ENCODE data around the gene RPS10. TPM values are rescaled to one million over a fixed set of nuclear protein-coding genes. Genes with fewer than 3 reads are reported as not detected.
"Not testable (repeated sequence)": the region's sequence is repeated elsewhere in the genome, so short reads cannot be mapped to it uniquely, and the experiment has no call there.

The RPS10 gene
- total RNA-seq, 3 donors from 2014 or later = 2,110 to 2,267 (median 2,151) TPM

DNA sequence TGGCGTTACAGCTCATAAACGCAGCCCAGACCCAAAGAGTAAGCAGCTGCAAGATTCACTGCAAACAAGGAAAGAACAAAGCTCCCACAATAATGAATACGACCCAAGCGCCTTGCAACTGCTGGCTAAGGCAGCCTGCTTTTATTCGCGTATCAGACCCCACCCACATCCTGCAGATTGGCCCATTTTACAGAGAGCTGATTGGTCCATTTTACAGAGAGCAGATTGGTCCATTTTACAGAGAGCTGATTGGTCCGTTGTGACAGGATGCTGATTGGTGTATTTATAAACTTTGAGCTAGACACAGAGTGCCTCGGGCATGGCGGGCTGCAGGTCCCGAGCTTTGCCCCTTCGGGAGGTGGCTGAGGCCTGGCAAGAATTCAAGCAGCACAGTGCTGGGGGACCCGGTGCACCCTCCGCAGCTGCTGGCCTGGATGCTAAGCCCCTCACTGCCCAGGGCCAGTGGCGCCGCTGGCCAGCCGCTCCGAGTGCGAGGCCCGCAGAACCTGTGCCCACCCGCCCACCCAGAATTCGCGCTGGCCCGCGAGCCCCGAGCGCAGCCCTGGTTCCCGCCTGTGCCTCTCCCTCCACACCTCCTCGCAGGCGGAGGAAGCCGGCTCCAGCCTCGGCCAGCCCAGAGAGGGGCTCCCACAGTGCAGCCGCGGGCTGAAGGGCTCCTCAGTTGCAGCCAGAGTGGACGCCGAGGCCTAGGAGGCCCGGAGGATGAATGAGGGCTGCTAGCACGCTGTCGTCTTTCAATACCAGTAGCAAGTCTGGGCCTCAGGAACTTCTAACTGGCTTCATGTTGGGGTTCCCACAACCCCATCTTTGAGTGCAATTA lies 11.2 kb upstream of the RPS10 start:
- Mint-ChIP-seq H3K9me3 (no peaks in the 10 kb centered on the region), H3K36me3 (ENCODE audit: insufficient read depth) (no peaks in the 10 kb centered on the region), H3K27me3 (ENCODE audit: low read depth) (no peaks in the 10 kb centered on the region), H3K4me3 (no peak overlapping the region), H3K4me1 (ENCODE audit: low read depth) (no peaks in the 10 kb centered on the region)
- ATAC-seq (no peak), DNase-seq (no peak)

DNA sequence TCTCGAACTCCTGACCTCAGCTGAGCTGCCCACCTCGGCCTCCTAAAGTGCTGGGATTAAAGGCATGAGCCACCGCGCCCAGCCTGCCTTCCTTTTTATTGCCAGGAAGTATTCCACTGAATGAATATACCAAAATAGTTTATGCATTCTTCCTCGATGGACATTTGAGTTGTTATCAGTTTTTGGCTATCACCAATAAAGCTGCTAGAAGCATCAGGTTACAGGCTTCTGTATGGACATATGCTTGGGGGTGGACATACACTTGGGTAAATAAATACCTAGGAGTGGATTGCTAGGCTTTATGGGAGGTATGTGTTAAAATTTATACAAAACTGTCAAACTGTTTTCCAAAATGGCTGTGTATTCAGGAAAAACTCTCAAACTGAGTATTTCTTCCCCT lies 10.0 kb upstream of the RPS10 start:
- no peak for ATAC-seq
- no peaks in the 10 kb centered on the region for H3K36me3 Mint-ChIP-seq (ENCODE audit: insufficient read depth)
- H3K9me3 Mint-ChIP-seq = no peaks in the 10 kb centered on the region
- no peaks in the 10 kb centered on the region for H3K4me1 Mint-ChIP-seq (ENCODE audit: low read depth)
- no peaks in the 10 kb centered on the region for H3K27me3 Mint-ChIP-seq (ENCODE audit: low read depth)
- H3K4me3 Mint-ChIP-seq = no peak overlapping the region
- no peak for DNase-seq

DNA sequence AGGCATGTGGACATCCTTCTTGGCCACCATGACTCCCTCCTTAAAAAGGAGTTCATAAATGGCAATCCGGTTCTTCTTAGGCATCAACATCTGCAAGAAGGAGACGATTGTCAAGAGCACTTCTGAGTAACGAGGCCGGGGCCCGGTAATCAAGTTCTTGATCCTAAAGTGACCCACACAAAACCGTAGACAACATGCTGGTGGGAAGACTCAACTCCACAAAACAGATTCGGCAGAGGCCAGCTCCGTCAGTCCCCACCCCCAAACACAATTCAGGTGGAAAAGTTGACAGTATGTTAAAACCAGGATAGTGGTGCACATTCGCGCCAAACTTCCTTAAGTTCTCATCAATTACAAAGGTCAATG lies 754 bp downstream of the RPS10 start:
- Mint-ChIP-seq H3K27me3 (ENCODE audit: low read depth) (no peaks in the 10 kb centered on the region), H3K9me3 (no peaks in the 10 kb centered on the region), H3K4me3 (peak overlapping the region; percentile 99), H3K36me3 (ENCODE audit: insufficient read depth) (peaks cover 36% of the 10 kb centered on the region), H3K4me1 (ENCODE audit: low read depth) (peaks cover 34% of the 10 kb centered on the region)
- no peak for ATAC-seq
- peak; percentile 8 for DNase-seq

DNA sequence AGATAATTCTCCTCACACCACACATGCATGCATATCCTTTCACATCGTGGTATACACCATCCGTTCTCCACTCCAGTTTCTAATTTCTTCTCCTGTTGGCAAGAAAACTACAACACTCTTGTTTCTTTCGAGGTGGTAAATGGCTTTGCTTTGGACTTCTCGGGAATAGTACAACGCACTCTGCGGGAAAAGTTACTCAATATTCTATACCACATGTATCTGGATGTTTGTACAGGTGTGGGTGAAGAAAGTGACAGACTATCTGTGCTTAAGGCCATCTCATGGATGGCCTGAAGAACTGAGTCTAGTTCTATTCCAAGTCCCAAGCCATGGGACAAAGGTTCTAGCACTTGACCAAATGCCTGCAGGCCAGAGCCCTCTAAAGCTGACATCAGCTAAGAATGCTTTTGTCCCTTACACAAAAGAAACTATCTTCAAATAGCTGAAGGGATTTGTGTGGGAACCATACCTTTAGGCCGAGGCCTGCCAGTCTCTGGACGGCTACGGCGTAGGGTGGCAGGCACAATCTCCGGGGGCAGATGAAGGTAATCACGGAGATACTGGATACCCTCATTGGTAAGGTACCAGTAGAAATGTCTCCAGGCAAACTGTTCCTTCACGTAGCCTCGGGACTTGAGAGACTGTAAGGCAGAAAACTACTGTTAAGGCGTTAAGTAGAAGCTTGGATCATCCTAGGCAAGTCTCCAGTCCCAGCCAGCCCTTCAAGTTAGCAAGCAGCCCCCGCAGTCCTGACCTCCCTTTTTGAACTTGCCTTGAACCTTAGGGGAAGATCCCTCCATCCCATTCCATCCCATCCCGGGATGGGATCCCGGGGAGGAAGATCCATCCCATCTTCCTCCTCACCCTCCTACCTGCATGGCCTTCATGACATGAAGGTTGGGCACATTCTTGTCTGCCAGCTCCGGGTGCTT lies 1.4 kb downstream of the RPS10 start:
- Mint-ChIP-seq H3K36me3 (ENCODE audit: insufficient read depth) (peaks cover 38% of the 10 kb centered on the region), H3K9me3 (no peaks in the 10 kb centered on the region), H3K4me1 (ENCODE audit: low read depth) (peaks cover 34% of the 10 kb centered on the region), H3K4me3 (peak overlapping the region; percentile 99), H3K27me3 (ENCODE audit: low read depth) (no peaks in the 10 kb centered on the region)
- ATAC-seq = no peak
- no peak for DNase-seq

DNA sequence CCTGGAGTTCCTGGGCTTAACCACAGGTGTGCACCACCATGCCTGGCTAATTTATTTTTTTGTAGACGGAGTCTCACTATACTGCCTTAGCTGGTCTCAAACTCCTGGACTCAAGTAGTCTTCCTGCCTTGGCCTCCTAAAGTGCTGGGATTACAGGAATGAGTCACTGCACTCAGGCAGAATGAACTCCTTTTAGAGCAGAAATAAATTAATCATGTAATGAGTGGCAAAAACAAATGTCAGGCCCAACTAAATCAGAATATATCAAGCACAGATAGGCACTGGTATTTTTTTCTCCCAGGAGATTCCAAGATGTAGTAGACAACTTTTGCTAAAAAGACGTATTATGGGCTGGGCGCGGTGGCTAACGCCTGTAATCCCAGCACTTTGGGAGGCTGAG lies 2.6 kb downstream of the RPS10 start:
- peaks cover 36% of the 10 kb centered on the region for H3K4me1 Mint-ChIP-seq (ENCODE audit: low read depth)
- H3K27me3 Mint-ChIP-seq (ENCODE audit: low read depth) = no peaks in the 10 kb centered on the region
- H3K36me3 Mint-ChIP-seq (ENCODE audit: insufficient read depth) = peaks cover 42% of the 10 kb centered on the region
- H3K4me3 Mint-ChIP-seq = peak overlapping the region; percentile 99
- no peak for ATAC-seq
- DNase-seq = no peak
- H3K9me3 Mint-ChIP-seq = no peaks in the 10 kb centered on the region

DNA sequence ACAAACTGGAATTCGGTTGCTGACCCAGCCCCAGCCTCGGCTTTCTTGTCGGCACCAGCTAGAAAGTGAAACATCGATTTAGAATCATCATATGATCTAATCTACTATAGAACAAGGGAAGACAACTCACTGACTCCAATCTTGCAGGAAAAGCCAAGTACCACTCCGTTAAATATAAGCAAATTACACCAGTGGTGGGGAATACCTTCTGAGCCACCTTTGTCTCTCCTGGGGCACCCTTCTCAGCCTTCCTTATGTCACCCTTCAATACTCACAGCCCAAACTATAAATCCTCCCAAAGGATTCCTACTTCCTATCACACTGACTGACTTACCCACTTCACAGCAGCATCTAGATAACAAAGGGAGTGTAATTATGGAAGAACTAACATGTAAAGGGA lies 7.5 kb downstream of the RPS10 start:
- peaks cover 18% of the 10 kb centered on the region for H3K4me1 Mint-ChIP-seq (ENCODE audit: low read depth)

DNA sequence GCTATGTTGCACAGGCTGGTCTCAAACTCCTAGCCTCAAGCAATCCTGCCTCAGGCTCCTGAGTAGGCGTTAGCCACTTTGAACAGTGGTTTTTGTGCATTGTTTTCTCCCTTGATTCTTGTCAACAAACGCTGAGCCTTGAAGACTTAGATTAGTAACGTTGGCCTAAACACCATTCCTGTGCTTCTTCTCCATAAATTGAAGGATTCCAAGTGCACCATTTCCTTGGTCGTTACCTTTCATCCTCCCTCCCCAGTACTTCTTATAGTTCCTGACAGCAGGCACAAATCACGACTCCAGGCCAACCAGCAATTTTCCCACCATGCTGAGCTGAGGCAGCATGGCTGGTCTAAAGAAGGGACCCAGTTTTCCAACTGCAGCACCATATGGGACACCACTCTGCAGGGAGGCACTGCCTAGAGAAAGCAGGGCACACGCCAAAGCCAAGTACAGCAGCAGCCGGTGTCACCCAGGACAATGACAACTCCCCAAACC lies 8.9 kb downstream of the RPS10 start:
- Mint-ChIP-seq H3K4me1 (ENCODE audit: low read depth) (peaks cover 11% of the 10 kb centered on the region), H3K36me3 (ENCODE audit: insufficient read depth) (peaks cover 47% of the 10 kb centered on the region), H3K27me3 (ENCODE audit: low read depth) (no peaks in the 10 kb centered on the region), H3K4me3 (no peak overlapping the region), H3K9me3 (no peaks in the 10 kb centered on the region)
- DNase-seq (no peak), ATAC-seq (no peak)

More for the DNA sequence above, 7.5 kb downstream of the RPS10 start:
- no peaks in the 10 kb centered on the region for H3K9me3 Mint-ChIP-seq
- ATAC-seq (no peak), DNase-seq (no peak)
- no peaks in the 10 kb centered on the region for H3K27me3 Mint-ChIP-seq (ENCODE audit: low read depth)
- H3K4me3 Mint-ChIP-seq = no peak overlapping the region
- peaks cover 47% of the 10 kb centered on the region for H3K36me3 Mint-ChIP-seq (ENCODE audit: insufficient read depth)

DNA sequence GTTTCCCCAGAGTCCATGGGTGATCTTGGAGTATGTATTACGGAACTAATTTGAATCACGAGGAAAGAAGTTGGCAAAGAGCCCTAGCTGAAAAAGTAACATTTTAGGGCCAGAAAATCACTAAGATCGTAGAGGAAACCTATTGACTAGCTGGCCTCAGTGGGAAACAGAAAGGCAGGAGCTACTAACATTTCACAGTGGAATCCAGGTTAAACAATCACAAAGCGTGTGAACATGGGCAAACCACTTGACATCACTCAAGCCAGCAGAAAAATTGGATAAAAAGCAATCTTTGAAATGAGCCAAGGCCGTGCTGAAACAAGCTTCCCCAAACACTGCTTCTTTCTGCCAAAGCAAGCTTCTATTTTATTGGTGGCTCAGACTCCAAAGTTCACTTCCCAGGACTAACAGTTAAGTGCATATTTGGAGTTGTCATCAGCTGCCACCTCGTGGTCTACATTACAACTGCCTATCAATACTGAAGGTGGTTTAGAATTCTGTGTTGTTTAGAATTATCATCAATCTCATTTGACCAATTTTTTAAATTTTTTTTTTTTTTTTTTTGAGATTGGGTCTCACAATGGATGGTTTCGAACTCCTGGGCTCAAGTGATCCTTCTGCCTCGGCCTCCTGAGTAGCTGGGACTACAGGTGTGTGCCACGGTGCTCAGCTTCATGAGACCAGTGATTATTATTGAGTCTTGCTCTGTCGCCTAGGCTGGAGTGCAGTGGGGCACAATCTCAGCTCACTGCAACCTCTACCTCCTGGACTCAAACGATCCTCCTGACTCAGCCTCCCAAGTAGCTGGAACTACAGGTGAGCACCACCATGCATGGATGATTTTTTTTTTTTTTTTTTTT lies 10.6 kb downstream of the RPS10 start:
- H3K9me3 Mint-ChIP-seq = no peaks in the 10 kb centered on the region
- H3K4me1 Mint-ChIP-seq (ENCODE audit: low read depth) = peaks cover 2% of the 10 kb centered on the region
- no peak overlapping the region for H3K4me3 Mint-ChIP-seq
- H3K36me3 Mint-ChIP-seq (ENCODE audit: insufficient read depth) = peaks cover 36% of the 10 kb centered on the region
- peak; percentile 41 to 47 for ATAC-seq
- no peaks in the 10 kb centered on the region for H3K27me3 Mint-ChIP-seq (ENCODE audit: low read depth)
- peak; percentile 22 for DNase-seq

DNA sequence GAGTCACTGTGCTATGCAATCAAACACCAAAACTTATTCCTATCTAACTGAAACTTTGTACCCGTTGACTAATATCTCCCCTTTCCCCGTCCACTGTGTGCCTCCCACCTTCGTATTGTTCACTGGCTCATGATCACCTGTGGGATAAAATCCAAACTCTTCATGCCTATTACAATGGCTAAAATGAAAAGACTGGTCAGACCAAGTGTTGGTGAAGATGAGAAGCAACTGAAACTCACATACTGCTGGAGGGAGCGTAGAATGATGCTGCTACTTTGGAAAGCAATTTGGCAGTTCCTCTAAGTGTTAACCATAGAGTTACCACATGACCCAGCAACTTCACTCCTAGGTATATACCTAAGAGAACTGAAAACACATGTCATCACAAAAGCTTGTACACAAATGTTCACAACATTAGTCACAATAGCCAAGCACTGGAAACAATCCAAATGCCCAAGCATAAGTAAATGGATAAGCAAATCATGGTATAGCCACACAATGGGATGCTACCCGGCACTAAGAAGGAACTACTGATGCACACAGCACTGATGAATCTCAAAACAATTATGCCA lies 13.1 kb downstream of the RPS10 start:
- Mint-ChIP-seq H3K36me3 (ENCODE audit: insufficient read depth) (peaks cover 25% of the 10 kb centered on the region), H3K27me3 (ENCODE audit: low read depth) (no peaks in the 10 kb centered on the region), H3K9me3 (no peaks in the 10 kb centered on the region), H3K4me3 (no peak overlapping the region), H3K4me1 (ENCODE audit: low read depth) (no peaks in the 10 kb centered on the region)
- DNase-seq (no peak), ATAC-seq (no peak)

DNA sequence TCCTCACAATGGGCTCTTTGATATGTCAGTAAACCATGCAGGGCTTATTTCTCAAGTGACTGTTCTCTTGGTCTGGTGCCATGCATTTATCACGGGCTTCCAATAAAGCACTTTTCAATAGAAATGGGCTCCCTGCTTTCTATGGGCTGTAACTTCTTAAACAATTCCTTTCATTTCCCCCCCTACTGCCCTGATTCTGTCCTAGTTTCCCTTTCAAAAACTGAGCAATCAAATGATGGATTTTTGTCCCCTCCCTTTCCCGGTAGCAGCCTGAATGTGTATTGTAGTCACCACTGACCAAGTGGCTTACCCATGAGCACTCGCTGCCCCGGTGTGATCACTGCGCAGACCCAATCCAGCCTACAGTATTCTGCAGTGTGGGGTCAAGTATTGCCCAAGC lies 13.9 kb downstream of the RPS10 start:
- Mint-ChIP-seq H3K4me3 (no peak overlapping the region), H3K4me1 (ENCODE audit: low read depth) (no peaks in the 10 kb centered on the region), H3K36me3 (ENCODE audit: insufficient read depth) (peaks cover 20% of the 10 kb centered on the region), H3K9me3 (no peaks in the 10 kb centered on the region), H3K27me3 (ENCODE audit: low read depth) (no peaks in the 10 kb centered on the region)
- DNase-seq (no peak), ATAC-seq (no peak)

DNA sequence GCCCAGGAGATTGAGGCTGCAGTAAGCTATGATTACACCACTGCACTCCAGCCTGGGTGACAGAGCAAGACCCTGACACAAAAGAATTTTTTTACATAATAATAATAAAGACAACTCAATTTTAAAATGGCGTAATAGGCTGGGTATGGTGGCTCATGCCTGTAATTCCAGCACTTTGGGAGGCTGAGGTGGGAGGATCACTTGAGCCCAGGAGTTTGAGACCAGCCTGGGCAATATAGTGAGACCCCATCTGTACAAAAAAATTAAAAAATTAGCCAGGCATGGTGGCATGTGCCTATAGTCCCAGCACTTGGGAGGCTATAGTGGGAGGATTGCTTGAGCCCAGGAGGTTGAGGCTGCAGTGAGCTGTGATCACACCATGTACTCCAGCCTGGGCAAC lies 18.0 kb downstream of the RPS10 start:
- DNase-seq; H3K9me3 Mint-ChIP-seq; H3K4me3 Mint-ChIP-seq; H3K27me3 Mint-ChIP-seq (ENCODE audit: low read depth); H3K4me1 Mint-ChIP-seq (ENCODE audit: low read depth); ATAC-seq; H3K36me3 Mint-ChIP-seq (ENCODE audit: insufficient read depth): not testable (repeated sequence)

DNA sequence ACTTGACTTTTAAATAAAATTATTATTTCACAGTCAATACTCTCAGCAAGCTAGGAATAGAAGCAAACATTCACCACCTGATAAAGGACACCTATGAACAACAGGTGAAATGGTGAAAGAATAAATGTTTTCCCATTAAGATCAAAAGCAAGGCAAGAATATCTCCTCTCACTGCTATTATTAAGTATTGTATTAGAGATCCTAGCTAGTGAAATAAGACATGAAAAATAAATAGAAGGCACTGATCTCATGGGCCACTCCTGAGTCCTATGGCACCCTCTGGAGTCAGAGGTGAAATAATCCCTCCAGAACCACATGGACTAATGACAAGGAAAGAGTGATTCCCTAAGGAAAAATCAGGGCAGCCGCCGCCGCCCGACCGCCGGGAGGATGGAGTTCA lies 29.4 kb downstream of the RPS10 start:
- H3K4me1 Mint-ChIP-seq (ENCODE audit: low read depth) = peaks cover 12% of the 10 kb centered on the region
- no peaks in the 10 kb centered on the region for H3K36me3 Mint-ChIP-seq (ENCODE audit: insufficient read depth)
- H3K27me3 Mint-ChIP-seq (ENCODE audit: low read depth) = no peaks in the 10 kb centered on the region
- H3K9me3 Mint-ChIP-seq = no peaks in the 10 kb centered on the region
- H3K4me3 Mint-ChIP-seq = no peak overlapping the region
- DNase-seq (no peak), ATAC-seq (no peak)

DNA sequence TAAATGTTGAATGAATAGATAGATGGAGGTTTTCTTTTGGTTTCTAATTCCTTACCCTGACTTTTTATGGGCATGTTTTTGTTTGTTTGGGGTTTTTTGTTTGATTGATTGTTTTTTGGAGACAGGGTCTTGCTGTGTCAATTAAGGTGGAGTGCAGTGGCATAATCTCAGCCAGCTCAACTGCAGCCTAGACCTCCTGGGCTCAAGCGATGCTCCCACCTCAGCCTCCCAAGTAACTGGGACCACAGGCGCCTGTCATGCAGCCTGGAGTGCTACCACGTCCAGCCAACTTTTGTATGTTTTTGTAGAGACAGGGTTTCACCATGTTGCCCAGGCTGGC lies 31.9 kb downstream of the RPS10 start:
- no peaks in the 10 kb centered on the region for H3K36me3 Mint-ChIP-seq (ENCODE audit: insufficient read depth)
- no peak for ATAC-seq
- peak overlapping the region; percentile 68 for H3K4me3 Mint-ChIP-seq
- no peaks in the 10 kb centered on the region for H3K27me3 Mint-ChIP-seq (ENCODE audit: low read depth)
- no peak for DNase-seq
- H3K9me3 Mint-ChIP-seq = no peaks in the 10 kb centered on the region
- H3K4me1 Mint-ChIP-seq (ENCODE audit: low read depth) = peaks cover 18% of the 10 kb centered on the region
